ENCODE results near the gene MYH10.

MYH10 gene

GRCh38 chr17:8668176-8668740, 37.7 kb upstream of the MYH10 start (continued):
- no peak for TF ChIP-seq TOX (CRISPR knock-in tag; IDR thresholded peaks at IDR 0.05; ENCODE audit: borderline replicate concordance)
- TF ChIP-seq ZNF70 (CRISPR knock-in tag; IDR thresholded peaks at IDR 0.05) = no peak
- TF ChIP-seq GLIS3 (CRISPR knock-in tag; IDR thresholded peaks at IDR 0.05) = no peak
- no peak for TF ChIP-seq ZC3H10 (CRISPR knock-in tag; IDR thresholded peaks at IDR 0.05)

DNA sequence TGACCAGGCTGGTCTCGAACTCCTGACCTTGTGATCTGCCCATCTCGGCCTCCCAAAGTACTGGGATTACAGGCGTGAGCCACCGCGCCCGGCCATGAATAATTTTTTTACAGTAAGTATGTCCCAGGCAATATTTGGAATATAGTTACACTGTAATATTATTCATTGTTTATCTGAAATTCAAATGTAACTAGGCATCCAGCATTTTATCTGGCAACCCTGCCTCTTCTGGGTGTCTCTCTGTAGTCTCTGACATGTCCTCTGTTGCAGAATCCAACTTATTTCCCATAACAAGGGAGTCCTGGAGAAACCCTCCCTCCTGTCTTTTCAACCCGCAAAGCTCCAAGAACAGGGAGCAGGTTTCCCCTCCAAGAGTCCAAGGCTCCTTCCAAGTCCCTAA, 36.9 kb upstream of the MYH10 start:
- TF ChIP-seq ZFP30 (CRISPR knock-in tag; IDR thresholded peaks at IDR 0.05) (no peak), ISL1 (CRISPR knock-in tag; IDR thresholded peaks at IDR 0.05) (no peak), ESRRG (CRISPR knock-in tag; IDR thresholded peaks at IDR 0.05) (no peak), PATZ1 (CRISPR knock-in tag; IDR thresholded peaks at IDR 0.05; ENCODE audit: borderline replicate concordance) (no peak), TOX (CRISPR knock-in tag; IDR thresholded peaks at IDR 0.05; ENCODE audit: borderline replicate concordance) (no peak), ZNF70 (CRISPR knock-in tag; IDR thresholded peaks at IDR 0.05) (no peak), PPARA (CRISPR knock-in tag; IDR thresholded peaks at IDR 0.05; ENCODE audit: borderline replicate concordance) (no peak), TCF4 (CRISPR knock-in tag; IDR thresholded peaks at IDR 0.05; ENCODE audit: borderline replicate concordance) (no peak), ZNF565 (CRISPR knock-in tag; conservative IDR thresholded peaks at IDR 0.05; ENCODE audit: low read depth) (no peak), SNAI2 (CRISPR knock-in tag; IDR thresholded peaks at IDR 0.05) (no peak), ZNF8 (CRISPR knock-in tag; IDR thresholded peaks at IDR 0.05) (no peak), RARB (CRISPR knock-in tag; IDR thresholded peaks at IDR 0.05) (no peak), ZFP3 (CRISPR knock-in tag; IDR thresholded peaks at IDR 0.05) (no peak), GLIS3 (CRISPR knock-in tag; IDR thresholded peaks at IDR 0.05) (no peak), BACH2 (CRISPR knock-in tag; IDR thresholded peaks at IDR 0.05; ENCODE audit: borderline replicate concordance) (no peak), TSHZ2 (CRISPR knock-in tag; IDR thresholded peaks at IDR 0.05) (no peak), CREB5 (CRISPR knock-in tag; IDR thresholded peaks at IDR 0.05; ENCODE audit: low read depth) (no peak), OSR1 (CRISPR knock-in tag; IDR thresholded peaks at IDR 0.05) (no peak), ARNTL (CRISPR knock-in tag; IDR thresholded peaks at IDR 0.05; ENCODE audit: borderline replicate concordance, low read depth) (no peak)
- TF ChIP-seq, protein P1, sequence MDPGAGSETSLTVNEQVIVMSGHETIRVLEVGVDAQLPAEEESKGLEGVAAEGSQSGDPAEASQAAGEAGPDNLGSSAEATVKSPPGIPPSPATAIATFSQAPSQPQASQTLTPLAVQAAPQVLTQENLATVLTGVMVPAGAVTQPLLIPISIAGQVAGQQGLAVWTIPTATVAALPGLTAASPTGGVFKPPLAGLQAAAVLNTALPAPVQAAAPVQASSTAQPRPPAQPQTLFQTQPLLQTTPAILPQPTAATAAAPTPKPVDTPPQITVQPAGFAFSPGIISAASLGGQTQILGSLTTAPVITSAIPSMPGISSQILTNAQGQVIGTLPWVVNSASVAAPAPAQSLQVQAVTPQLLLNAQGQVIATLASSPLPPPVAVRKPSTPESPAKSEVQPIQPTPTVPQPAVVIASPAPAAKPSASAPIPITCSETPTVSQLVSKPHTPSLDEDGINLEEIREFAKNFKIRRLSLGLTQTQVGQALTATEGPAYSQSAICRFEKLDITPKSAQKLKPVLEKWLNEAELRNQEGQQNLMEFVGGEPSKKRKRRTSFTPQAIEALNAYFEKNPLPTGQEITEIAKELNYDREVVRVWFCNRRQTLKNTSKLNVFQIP (CRISPR knock-in tag; IDR thresholded peaks at IDR 0.05; ENCODE audit: borderline replicate concordance, low read depth) = no peak
- ATAC-seq = no peak

DNA sequence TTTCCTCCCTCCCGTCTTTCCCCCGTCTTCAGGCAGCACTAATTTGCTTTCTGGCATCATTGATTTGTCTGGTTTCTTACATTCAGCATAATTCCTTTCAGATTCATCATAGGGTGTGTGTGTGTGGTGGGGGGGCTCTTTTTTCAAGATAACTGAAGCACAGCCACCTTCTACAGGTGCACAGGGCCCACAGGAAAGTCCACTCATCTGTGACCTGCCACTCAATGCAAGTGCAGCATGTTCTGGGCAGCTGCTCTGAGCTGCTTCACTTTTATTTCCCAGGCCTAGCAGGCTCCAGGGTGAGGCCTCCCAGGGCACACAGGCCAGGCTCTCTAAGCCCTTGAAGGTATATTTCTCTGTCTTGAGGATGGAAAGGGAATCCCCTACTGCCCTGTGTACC, 35.2 kb upstream of the MYH10 start:
- TF ChIP-seq ZNF70 (CRISPR knock-in tag; IDR thresholded peaks at IDR 0.05) = no peak
- TF ChIP-seq ARNTL (CRISPR knock-in tag; IDR thresholded peaks at IDR 0.05; ENCODE audit: borderline replicate concordance, low read depth) = no peak
- no peak for TF ChIP-seq GLIS3 (CRISPR knock-in tag; IDR thresholded peaks at IDR 0.05)
- TF ChIP-seq ZNF565 (CRISPR knock-in tag; conservative IDR thresholded peaks at IDR 0.05; ENCODE audit: low read depth) = no peak
- TF ChIP-seq CREB5 (CRISPR knock-in tag; IDR thresholded peaks at IDR 0.05; ENCODE audit: low read depth) = no peak
- no peak for TF ChIP-seq ZNF8 (CRISPR knock-in tag; IDR thresholded peaks at IDR 0.05)
- TF ChIP-seq, protein P2, sequence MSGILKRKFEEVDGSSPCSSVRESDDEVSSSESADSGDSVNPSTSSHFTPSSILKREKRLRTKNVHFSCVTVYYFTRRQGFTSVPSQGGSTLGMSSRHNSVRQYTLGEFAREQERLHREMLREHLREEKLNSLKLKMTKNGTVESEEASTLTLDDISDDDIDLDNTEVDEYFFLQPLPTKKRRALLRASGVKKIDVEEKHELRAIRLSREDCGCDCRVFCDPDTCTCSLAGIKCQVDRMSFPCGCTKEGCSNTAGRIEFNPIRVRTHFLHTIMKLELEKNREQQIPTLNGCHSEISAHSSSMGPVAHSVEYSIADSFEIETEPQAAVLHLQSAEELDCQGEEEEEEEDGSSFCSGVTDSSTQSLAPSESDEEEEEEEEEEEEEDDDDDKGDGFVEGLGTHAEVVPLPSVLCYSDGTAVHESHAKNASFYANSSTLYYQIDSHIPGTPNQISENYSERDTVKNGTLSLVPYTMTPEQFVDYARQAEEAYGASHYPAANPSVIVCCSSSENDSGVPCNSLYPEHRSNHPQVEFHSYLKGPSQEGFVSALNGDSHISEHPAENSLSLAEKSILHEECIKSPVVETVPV (CRISPR knock-in tag; IDR thresholded peaks at IDR 0.05) = no peak
- ATAC-seq = no peak
